ENCODE measurements around the gene NFKBIA.
"Not testable (repeated sequence)": the region's sequence is repeated elsewhere in the genome, so short reads cannot be mapped to it uniquely, and the experiment has no call there.

NFKBIA gene

DNA sequence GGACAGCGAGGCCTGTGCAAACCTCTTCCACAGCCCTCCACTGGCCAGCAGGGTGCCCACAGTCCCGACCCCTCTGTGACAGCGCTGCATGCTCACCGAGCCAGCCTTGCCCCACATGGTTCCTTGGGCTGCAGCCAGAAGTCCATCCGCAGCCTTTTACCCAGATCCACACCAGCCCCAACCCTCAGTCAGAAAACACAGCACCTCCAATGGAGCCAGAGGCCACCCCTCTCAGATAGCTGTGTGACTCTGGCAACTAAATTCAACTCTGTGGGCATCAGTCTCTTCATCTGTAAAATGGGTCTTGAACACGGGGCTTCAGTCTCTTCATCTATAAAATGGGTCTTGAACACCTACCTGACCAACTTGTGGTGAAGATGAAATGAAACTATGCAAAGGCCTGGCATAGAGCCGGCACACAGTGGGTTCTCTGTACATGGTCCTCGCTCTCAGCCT lies 38.0 kb downstream of the NFKBIA start:
- DNase-seq: no peak

DNA sequence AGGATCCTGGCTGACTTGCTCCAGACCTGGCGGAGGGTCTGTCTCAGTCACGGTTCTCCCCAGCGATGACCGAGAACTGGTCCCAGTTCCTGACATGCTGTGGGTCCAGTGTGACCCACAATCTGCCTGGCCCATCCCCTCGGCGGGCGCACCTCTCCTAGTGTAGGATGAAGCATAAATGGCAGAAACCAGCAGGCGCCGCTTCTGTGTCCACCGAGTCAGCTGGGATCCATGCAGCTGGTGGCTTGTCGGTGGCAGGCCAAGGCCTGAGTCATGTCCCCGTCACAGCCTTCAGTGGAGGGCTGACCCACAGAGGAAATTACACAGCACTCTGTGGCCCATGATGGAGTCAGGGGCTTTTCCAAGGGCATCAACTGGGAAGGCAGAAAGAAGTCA lies 38.5 kb downstream of the NFKBIA start:
- peak; percentile 63 for DNase-seq

DNA sequence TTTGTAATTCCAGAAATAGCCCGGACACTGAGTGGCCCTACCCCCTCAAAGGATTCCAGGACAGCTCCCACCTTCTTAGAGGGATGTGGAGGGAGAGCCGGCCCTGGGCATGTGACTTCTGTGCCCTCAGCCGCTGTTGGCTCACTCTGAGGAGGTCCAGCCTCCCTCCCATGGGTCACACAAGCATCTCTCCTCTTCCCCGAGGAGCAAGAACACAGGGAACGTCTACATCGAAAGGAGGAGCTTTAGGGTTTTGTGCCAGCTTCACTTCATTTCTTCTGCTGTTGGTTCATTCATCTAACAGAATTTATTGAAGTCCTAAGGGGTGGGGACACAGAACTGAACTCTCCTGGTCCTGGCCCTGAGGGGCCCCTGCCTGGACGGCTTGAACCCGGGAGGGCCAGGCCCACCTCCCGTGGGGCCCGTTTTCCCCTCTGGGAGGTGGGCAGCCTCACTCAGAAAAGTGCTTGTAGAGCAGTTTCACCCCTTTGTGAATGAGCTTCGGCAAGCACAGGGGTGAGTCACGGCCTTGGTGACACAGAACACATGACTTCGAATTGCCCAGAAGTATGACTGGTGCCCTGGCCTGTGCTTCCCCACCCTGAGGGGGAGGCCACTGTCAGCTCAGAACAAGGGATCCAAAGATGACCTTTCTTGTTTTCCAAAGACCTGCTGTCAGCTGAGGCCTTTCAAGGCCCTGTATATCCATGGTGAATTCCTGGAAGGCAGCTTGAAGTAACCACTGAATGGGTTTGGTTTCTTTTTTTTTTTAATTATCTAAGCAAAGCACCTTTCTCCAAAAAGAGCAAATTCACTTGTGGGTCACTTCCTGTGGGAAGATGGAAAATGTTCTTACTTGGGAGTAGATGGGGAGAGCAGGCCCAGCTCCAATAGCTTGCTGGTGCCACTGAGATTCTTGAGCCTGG lies 39.2 kb downstream of the NFKBIA start:
- DNase-seq: peak; percentile 91

DNA sequence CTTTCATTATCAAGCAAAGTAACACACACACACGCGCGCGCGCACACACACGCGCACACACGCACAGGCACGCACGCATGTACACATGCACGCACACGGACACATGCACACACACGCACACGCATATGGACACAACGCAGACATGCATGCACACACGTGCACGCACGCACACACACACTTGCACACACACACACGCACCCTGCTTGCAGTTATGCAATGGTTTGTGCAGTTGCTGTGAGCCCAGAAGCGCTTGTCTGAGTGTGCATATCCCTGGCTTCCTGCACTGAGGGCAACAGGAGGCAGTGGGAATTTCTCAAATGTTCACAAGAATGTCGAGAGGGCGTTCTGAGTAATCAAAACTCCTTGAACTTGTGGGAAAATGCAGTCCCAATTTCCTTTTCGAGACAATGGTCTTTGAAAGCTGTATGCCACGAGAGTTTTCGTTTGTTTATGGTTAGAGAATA lies 41.6 kb downstream of the NFKBIA start:
- no peak for DNase-seq

DNA sequence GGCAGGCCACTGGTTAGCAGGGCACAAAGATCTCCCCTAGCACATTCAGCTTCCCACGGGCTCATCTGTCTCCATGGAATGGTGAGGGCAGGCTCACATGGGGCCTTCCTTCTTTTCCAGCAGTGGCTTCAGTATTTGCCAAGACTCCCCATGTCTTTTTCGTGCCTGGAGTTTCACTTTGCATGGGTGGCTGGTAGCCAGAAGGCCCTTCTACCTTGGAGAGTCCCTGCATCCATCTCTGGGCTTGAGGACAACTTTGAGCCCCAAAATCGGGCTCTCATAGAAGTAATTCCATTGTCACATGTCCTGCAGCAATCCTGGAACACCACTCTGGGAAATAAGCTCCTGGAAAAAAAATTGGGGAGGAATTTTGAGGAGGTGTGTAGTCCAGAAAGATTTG lies 42.1 kb downstream of the NFKBIA start:
- no peak for DNase-seq

DNA sequence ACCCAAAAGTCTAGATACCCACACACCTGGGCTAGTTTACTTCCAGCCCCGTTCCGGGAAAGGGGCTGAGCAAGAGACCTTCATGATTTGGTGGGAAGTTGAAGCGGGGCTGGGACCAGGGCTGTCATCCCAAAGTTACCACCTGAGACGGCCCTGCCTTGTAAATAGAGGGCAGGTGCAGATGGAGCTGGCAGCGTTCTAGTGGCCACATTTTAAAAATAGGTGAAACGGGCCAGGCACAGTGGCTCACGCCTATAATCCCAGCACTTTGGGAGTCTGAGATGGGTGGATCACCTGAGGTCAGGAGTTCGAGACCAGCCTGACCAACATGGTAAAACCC lies 43.4 kb downstream of the NFKBIA start:
- DNase-seq: no peak

DNA sequence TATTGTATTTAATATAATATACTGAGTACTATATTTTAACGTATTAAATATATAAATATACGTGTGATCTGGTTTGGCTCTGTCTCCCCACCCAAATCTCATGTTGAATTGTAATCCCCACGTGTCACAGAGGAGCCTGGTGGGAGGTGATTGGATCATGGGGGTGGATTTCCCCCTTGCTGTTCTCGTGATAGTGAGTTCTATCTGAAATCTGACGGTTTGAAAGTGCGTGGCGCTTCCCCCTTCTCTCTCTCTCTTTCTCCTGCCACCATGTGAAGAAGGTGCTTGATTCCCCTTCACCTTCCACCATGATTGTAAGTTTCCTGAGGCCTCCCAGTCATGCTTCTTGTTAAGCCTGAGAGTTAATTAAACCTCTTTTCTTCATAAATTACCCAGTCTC lies 44.9 kb downstream of the NFKBIA start:
- not testable (repeated sequence) for DNase-seq

DNA sequence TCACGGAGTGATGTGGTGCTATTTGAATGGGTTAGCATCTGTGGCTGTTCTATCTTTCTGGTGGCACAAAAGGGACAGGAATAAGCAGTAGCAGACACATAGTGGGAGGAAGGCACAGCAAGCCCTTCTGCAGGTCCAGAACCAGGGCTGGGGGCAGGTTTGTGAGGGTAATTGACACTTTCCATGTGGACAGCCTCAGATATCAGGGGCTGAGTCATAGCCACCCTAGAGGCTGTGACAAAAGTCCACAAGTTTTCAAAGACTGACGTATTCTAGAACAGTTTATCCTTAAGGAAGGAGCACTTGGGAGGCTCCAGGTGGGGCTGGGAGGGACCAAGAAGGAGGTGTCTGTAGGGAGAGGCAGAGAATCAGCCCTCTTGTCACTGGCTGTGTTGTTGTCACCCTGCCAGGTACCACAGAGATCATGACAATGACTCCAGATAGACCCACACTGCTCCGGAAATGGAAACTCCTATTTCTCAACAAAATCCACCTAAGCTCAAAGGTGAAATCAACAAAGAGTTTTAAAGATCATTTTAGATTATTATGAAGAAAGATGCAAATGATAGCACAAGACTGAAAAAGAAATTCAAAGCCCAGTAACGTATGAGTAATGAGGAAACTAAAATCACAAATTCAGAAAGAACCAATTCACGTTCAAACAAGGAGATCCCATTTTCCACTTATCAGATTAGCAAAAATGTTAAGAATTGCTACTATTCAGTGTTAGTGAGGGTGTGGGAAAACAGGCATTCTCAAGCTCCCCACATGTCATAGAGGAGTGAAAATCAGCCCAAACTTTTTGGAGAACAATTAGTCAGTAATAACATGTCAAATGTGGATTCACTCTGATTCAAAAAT lies 48.3 kb downstream of the NFKBIA start:
- DNase-seq: peak; percentile 49

DNA sequence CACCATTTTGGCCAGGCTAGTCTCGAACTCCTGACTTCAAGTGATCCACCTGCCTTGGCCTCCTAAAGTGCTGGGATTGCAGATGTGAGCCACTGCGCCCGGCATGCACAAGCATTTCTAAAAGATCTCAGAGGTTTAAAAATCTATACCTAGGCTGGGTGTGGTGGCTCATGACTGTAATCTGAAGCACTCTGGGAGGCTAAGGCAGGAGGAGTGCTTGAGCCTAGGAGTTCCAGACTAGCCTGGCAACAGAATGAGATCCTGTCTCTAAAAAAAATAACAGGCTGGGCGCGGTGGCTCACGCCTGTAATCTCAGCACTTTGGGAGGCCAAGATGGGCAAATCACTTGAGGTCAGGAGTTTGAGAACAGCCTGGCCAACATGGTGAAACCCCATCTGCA lies 49.3 kb downstream of the NFKBIA start:
- DNase-seq: not testable (repeated sequence)

DNA sequence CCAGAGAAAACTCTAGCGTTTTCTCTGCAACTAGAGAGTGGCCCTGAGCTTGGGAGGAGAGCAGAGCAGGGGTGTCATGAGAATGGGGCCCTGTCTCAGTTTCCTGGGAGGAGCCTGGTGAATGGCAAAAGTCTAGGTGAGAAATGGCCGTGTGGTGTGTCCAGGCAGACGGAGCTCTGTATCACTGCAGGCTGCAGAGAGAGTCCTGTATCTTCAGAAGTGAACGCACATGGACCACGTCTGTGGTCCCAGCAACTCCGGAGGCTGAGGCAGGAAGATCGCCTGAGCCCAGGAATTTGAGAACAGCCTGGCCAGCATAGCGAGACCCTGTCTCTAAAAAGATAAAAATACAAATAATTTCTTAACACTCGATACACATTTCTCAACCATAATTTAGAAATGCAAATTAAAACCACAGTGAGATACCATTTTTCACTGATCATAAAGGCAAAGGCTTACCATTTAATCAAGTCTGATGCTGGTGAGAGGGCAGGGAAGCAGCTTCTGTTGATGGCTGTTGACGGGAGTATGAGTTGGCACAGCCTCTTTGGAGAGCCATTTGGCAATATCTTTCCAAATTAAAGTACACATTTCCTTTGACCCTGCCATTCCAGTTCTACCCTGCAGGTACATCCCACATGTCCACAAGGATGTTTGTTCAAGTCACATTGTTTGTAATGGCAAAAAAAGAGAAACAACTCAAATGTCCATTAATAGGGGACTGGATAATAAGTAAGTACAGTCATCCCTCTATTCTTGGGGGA lies 51.0 kb downstream of the NFKBIA start:
- no peak for DNase-seq

DNA sequence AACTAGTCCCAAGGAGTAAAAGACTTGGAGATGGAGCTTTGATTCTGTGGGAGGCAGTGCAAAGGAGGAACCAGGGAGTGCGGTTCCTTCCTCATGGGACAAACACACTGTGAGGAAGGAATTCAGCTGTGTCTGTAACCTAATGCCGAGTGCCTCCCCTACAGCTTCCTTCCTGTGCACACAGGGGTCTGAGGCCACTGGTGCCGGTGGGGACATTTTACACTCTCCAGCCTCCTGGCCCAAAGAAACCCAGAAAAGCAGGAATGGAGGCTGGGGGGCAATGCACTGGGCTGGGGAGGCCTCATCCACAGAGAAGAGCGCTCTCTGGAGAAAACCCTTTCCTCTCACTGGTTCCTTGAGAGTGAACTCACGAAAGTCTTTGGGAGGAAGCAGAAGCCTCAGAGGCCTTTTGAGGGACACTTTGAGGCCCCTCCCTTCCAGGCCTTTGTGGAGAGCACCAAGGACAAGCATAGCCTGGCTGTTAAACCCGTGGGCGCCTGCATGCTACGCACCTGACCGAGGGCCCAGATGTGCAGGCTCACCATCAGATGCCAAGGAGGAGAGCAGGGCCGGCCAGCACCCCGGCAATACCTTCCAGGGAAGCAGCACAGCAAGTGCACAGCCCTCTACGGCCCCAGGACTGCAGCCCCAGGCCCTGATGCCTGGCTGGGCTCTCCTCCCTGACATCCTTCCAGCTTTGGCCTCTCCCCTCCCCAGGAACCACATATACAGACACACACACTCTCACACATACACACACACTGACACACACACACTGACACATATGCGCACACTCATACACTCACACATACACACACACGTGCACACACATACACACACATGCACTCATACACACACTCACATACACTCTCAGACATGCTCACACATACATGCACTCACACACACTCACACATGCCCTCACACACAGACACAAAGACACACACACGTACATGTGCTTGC lies 52.0 kb downstream of the NFKBIA start:
- DNase-seq: no peak

DNA sequence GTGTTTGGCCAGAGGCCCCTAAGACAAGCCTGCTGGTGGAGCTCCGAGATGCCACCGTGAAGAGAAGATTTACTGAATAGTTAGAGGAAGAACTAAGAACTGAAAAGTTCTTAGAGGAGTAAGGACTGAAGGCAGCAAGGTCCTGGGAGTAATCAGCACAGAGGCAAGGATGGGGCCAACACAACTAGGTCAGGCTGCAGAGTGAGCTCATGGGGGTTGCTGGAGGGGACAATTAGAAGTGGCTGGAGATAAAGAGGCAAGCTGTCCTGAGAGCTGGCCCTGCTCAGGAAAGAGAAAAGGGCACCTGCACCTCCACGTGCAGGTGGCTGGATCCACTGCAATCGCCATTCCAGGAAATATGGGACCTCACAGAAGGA lies 52.7 kb downstream of the NFKBIA start:
- DNase-seq: no peak
